Central memory CD4-positive, alpha-beta T cell (primary cell): Measurements from ENCODE around the gene PAGE2.
"Not testable (repeated sequence)": the region's sequence is repeated elsewhere in the genome, so short reads cannot be mapped to it uniquely, and the experiment has no call there.

Experiments used
- DNase-seq: peaks from one replicate; pipeline ENCODE4 v3.0.0; 2022

The PAGE2 gene

DNA sequence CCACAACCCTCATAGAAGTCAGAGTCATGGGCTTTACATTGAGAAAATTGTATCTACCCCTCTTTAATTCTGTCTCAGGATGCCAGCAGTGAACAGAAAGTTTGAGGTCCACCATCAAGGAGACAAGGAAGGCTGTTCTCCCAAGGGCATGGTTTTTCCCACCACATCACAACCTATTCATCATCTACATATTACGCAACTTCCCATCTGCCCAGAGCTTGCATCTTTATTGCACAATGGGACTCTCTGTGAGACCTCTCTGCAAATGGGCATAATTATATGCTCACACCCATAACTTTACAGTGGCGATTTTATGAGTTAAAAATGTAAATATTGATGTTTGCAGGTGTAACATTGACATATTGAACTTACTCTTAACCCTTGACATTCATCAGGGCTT, 38.9 kb downstream of the PAGE2 start:
- DNase-seq, result no peak

DNA sequence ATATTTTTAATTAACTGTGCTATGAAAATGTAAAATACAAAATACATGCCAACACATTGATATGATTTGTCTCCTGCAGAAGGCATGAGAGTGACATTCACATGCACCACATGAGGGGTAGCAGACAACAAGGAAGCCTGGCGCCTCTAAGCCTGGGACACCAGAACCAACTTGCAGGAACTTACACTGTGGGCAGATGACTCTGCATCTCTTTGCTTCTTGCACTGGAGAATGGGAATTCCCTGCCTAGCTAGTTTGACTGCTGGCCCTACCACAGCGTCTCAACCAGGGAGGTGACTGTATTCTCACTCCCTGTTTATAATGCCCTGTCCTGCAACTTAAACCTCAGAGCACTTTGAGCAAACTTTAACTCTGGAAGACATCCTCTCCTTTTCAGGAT, 40.5 kb downstream of the PAGE2 start:
- no peak for DNase-seq

DNA sequence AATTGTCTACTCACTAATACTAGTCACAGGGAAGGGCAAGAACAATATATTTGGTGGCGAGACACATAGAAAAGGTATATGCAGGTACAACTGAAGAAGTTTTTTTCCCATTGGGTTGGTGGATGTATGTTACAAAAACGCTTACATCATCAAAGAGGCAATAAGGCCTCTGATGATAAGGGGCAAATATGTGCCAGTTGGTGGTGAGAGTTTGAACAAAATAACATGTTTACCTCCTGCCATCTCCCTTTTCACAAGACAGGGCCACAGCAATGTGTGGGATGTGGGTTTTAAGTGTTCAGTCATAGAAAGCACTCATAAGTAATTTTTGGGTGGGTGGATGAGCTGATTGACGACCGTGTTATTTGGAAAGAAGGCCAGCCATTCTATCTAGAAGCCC, 41.7 kb downstream of the PAGE2 start:
- no peak for DNase-seq

DNA sequence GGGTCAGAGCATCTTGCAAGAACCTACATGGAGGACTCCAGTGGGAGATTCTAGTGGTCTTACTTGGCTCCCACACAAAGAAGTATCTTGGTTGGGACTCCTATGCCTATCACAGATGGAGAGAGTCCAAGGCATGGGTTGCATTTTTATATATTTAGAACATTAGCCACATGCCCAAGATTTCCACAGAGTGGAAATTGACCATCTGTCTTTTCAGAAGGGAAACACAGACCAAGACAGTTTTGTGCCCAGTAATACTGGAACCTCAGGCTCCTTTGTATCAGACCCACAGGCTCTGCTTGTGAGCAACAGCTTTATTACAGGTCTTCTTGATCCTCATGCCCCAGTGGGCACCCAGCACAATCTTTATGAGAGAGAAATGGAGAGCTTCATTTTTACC, 43.6 kb downstream of the PAGE2 start:
- DNase-seq, result no peak

DNA sequence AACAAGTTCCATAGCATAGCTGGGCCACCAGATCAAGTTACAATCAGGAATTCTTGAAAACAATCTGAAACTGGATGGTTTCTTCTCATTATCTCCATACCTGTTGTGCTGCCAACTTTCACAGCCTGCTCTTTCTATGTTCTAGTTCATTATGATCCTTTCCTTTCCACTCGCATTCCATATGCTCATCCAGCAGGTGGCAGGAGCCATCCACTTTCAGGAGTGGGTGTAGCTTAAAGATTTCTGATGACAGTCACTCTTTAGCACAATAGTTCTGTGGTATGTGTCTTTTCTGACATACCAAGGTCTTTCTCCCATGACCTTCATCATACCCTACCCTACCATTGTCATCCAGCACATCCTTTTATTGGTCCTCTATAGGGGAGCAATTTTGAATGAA, 46.4 kb downstream of the PAGE2 start:
- DNase-seq, result no peak

DNA sequence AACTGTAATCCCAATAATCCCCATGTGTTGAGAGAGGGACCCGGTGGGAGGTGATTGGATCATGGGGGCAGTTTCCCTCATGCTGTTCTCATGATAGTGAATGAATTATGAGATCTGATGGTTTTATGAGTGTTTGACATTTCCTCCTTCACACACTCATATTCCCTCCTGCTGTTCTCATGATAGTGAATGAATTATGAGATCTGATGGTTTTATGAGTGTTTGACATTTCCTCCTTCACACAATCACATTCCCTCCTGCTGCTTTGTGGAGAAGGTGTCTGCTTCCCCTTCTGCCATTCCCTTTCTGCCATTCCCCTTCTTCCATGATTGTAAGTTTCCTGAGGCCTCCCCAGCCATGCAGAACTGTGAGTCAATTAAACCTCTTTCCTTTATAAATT, 52.0 kb downstream of the PAGE2 start:
- not testable (repeated sequence) for DNase-seq
